Caco-2 (cell line): ENCODE measurements around the gene FARS2. TPM values are rescaled to one million over a fixed set of nuclear protein-coding genes. Genes with fewer than 3 reads are reported as not detected.

Source experiments
- BruUV-seq: library from RNA; stranded (reverse); fragments of 400-500 nt; replicated peaks from 2 replicates; lab custom pipeline; 2021; lab: Mats Ljungman, UMichigan
- CTCF ChIA-PET: fragments of 300-600 bp; sonication (Branson Sonifier 250); formaldehyde crosslinking; loops from one replicate; lab custom pipeline; 2022; ENCODE audit warnings: antibody characterized with exemption; lab: Charles Lee
- POLR2A ChIA-PET: fragments of 300-600 bp; sonication (Branson Sonifier 250); formaldehyde crosslinking; loops from one replicate; lab custom pipeline; 2022; ENCODE audit warnings: antibody characterized with exemption; lab: Charles Lee
- DNase-seq, 2 experiments: peaks; one replicate each; pipeline versions ENCODE4 v3.0.0 to v3.0.0-alpha.2; 2020 to 2022
- H3K27me3 ChIP-seq: replicated peaks from 2 replicates; pipeline ENCODE4 v1.6.0; 2011; ENCODE audit warnings: low read length; ENCODE audit not compliant: control insufficient read depth, insufficient read depth
- H3K36me3 ChIP-seq: 2 replicates; pipeline ENCODE4 v1.5.1; 2011; ENCODE audit warnings: low read length; ENCODE audit not compliant: control insufficient read depth, insufficient read depth
- H3K4me1 ChIP-seq: fragments of 250-450 bp; sonication (Bioruptor Pico); 2 replicates; pipeline ENCODE4 v1.5.1; 2020; ENCODE audit warnings: mild to moderate bottlenecking
- H3K4me3 ChIP-seq: 2 replicates; pipeline ENCODE4 v1.5.1; 2011; ENCODE audit warnings: low read depth, mild to moderate bottlenecking, control low read depth, low read length
- H3K9me3 ChIP-seq: fragments of 250-450 bp; sonication (Bioruptor Pico); 2 replicates; pipeline ENCODE4 v1.5.1; 2020; ENCODE audit warnings: mild to moderate bottlenecking, moderate library complexity
- H3K27ac Mint-ChIP-seq: one replicate; pipeline ENCODE4 v1.8.0; 2022; ENCODE audit warnings: mixed read lengths; ENCODE audit not compliant: unreplicated experiment
- H3K27me3 Mint-ChIP-seq: one replicate; pipeline ENCODE4 v1.8.0; 2022; ENCODE audit warnings: mixed read lengths; ENCODE audit not compliant: insufficient read depth, unreplicated experiment
- H3K36me3 Mint-ChIP-seq: one replicate; pipeline ENCODE4 v1.8.0; 2022; ENCODE audit warnings: mild to moderate bottlenecking, mixed read lengths; ENCODE audit not compliant: insufficient read depth, unreplicated experiment
- H3K4me1 Mint-ChIP-seq: one replicate; pipeline ENCODE4 v1.8.0; 2022; ENCODE audit warnings: low read depth, mixed read lengths; ENCODE audit not compliant: unreplicated experiment
- H3K4me3 Mint-ChIP-seq: one replicate; pipeline ENCODE4 v1.8.0; 2022; ENCODE audit warnings: mild to moderate bottlenecking, moderate library complexity, mixed read lengths; ENCODE audit not compliant: unreplicated experiment
- H3K9me3 Mint-ChIP-seq: one replicate; pipeline ENCODE4 v1.8.0; 2022; ENCODE audit warnings: mixed read lengths; ENCODE audit not compliant: unreplicated experiment
- CTCF ChIP-seq, 2 experiments: fragments of 200-600 bp in 1 of 2; IDR thresholded peaks; 1 replicate in 1 of 2; 2 replicates in 1 of 2; pipeline versions ENCODE4 v1.5.1 to v1.8.0; 2011 to 2022; ENCODE audit warnings: antibody characterized with exemption in 1 of 2, control low read depth in 1 of 2, inconsistent platforms in 1 of 2, low read depth in 1 of 2, low read length in 1 of 2, mild to moderate bottlenecking in 1 of 2, moderate library complexity in 1 of 2; ENCODE audit not compliant: insufficient read depth in 1 of 2, severe bottlenecking in 1 of 2, unreplicated experiment in 1 of 2
- intact Hi-C: fragments of 100-400 bp; cut with micrococcal nuclease; formaldehyde crosslinking; loops from one replicate; pipeline ENCODE4 v1.10.0; 2022; ENCODE audit not compliant: unreplicated experiment
- total RNA-seq: library from RNA; stranded (reverse); gene quantifications from 2 replicates; pipeline ENCODE4 v1.2.3, GENCODE V29; 2022

The FARS2 gene
- total RNA-seq, 1 experiment from 2014 or later, result 15.4 TPM

GRCh38 chr6:5670811-5671561 lies 409.7 kb downstream of the FARS2 start:
- Histone ChIP-seq H3K4me3 (no peak overlapping the region), H3K9me3 (no peaks in the 10 kb centered on the region), H3K36me3 (no peaks in the 10 kb centered on the region), H3K27me3 (no peaks in the 10 kb centered on the region), H3K4me1 (no peaks in the 10 kb centered on the region)
- Mint-ChIP-seq H3K4me3 (no peak overlapping the region), H3K36me3 (no peaks in the 10 kb centered on the region), H3K4me1 (no peaks in the 10 kb centered on the region), H3K27ac (no peak overlapping the region), H3K9me3 (no peaks in the 10 kb centered on the region), H3K27me3 (no peaks in the 10 kb centered on the region)
- POLR2A ChIA-PET, result no interaction called here
- CTCF ChIA-PET, result no interaction called here
- BruUV-seq, result no TSS peak
- TF ChIP-seq CTCF (IDR thresholded peaks at IDR 0.05; ENCODE audit: insufficient read depth in 1 of 2, low read depth in 1 of 2, low read length in 1 of 2, severe bottlenecking in 1 of 2, unreplicated experiment in 1 of 2), result no peak
- intact Hi-C loops, result no loop called here
- DNase-seq, result no peak

GRCh38 chr6:5671601-5672559 lies 410.6 kb downstream of the FARS2 start:
- no peak overlapping the region for H3K4me3 Mint-ChIP-seq
- no peaks in the 10 kb centered on the region for H3K4me1 ChIP-seq
- intact Hi-C loops, result no loop called here
- no peaks in the 10 kb centered on the region for H3K36me3 ChIP-seq
- no peak for TF ChIP-seq CTCF (IDR thresholded peaks at IDR 0.05; ENCODE audit: insufficient read depth in 1 of 2, low read depth in 1 of 2, low read length in 1 of 2, severe bottlenecking in 1 of 2, unreplicated experiment in 1 of 2)
- DNase-seq, result no peak
- H3K4me3 ChIP-seq, result no peak overlapping the region
- H3K27me3 Mint-ChIP-seq, result no peaks in the 10 kb centered on the region
- no peaks in the 10 kb centered on the region for H3K9me3 Mint-ChIP-seq
- POLR2A ChIA-PET, result no interaction called here
- H3K27ac Mint-ChIP-seq, result no peak overlapping the region
- CTCF ChIA-PET, result no interaction called here
- no peaks in the 10 kb centered on the region for H3K27me3 ChIP-seq
- no peaks in the 10 kb centered on the region for H3K9me3 ChIP-seq
- no TSS peak for BruUV-seq
- H3K36me3 Mint-ChIP-seq, result no peaks in the 10 kb centered on the region
- H3K4me1 Mint-ChIP-seq, result no peaks in the 10 kb centered on the region

- intact Hi-C loops, result no loop called here
- ChIA-PET CTCF (no interaction called here), POLR2A (no interaction called here)
- no TSS peak for BruUV-seq
- H3K36me3 Mint-ChIP-seq, result no peaks in the 10 kb centered on the region
- H3K9me3 Mint-ChIP-seq, result no peaks in the 10 kb centered on the region
- DNase-seq, result no peak
- no peaks in the 10 kb centered on the region for H3K27me3 Mint-ChIP-seq
- H3K4me1 Mint-ChIP-seq, result no peaks in the 10 kb centered on the region
- no peaks in the 10 kb centered on the region for H3K4me1 ChIP-seq
- no peaks in the 10 kb centered on the region for H3K36me3 ChIP-seq
- H3K27me3 ChIP-seq, result no peaks in the 10 kb centered on the region
- H3K4me3 ChIP-seq, result no peak overlapping the region
- TF ChIP-seq CTCF (IDR thresholded peaks at IDR 0.05; ENCODE audit: insufficient read depth in 1 of 2, low read depth in 1 of 2, low read length in 1 of 2, severe bottlenecking in 1 of 2, unreplicated experiment in 1 of 2), result no peak
- no peaks in the 10 kb centered on the region for H3K9me3 ChIP-seq
- H3K4me3 Mint-ChIP-seq, result no peak overlapping the region
- no peak overlapping the region for H3K27ac Mint-ChIP-seq
Measured at GRCh38 chr6:5672581-5673011, 411.3 kb downstream of the FARS2 start.
